WTC11 (cell line): Measurements from ENCODE around the gene RASGRF1.

ENCODE experiments used
- ATF3 ChIP-seq: sonication (generic); formaldehyde crosslinking; conservative IDR thresholded peaks from 2 replicates; pipeline ENCODE4 v1.8.1; 2022; ENCODE audit warnings: mild to moderate bottlenecking, missing genetic modification reagents
- CTCF ChIP-seq: fragments of 200-600 bp; IDR thresholded peaks from 2 replicates; pipeline ENCODE4 v1.8.0; 2022; ENCODE audit warnings: antibody characterized with exemption
- ESRRA ChIP-seq: sonication (generic); formaldehyde crosslinking; IDR thresholded peaks from 2 replicates; pipeline ENCODE4 v1.8.1; 2022; ENCODE audit warnings: mild to moderate bottlenecking, missing genetic modification reagents, borderline replicate concordance
- ETV6 ChIP-seq: sonication (generic); formaldehyde crosslinking; IDR thresholded peaks from 2 replicates; pipeline ENCODE4 v1.8.1; 2022; ENCODE audit warnings: mild to moderate bottlenecking, missing genetic modification reagents
- NFYB ChIP-seq: sonication (generic); formaldehyde crosslinking; conservative IDR thresholded peaks from 2 replicates; pipeline ENCODE4 v1.8.0; 2022; ENCODE audit warnings: low read depth, missing genetic modification reagents
- NR1H2 ChIP-seq: sonication (generic); formaldehyde crosslinking; IDR thresholded peaks from 2 replicates; pipeline ENCODE4 v1.9.0; 2021; ENCODE audit warnings: mild to moderate bottlenecking, moderate library complexity, missing genetic modification reagents
- PRDM15 ChIP-seq: sonication (generic); formaldehyde crosslinking; IDR thresholded peaks from 2 replicates; pipeline ENCODE4 v1.8.0; 2022; ENCODE audit warnings: missing genetic modification reagents
- SMAD3 ChIP-seq: sonication (generic); formaldehyde crosslinking; IDR thresholded peaks from 2 replicates; pipeline ENCODE4 v1.8.0; 2022; ENCODE audit warnings: missing genetic modification reagents, mild to moderate bottlenecking, borderline replicate concordance
- SP1 ChIP-seq: sonication (generic); formaldehyde crosslinking; conservative IDR thresholded peaks from 2 replicates; pipeline ENCODE4 v1.8.1; 2022; ENCODE audit warnings: missing genetic modification reagents
- USF2 ChIP-seq: sonication (generic); formaldehyde crosslinking; IDR thresholded peaks from 2 replicates; pipeline ENCODE4 v1.8.1; 2023; ENCODE audit warnings: mild to moderate bottlenecking, missing genetic modification reagents, moderate library complexity
- ZNF121 ChIP-seq: sonication (generic); formaldehyde crosslinking; IDR thresholded peaks from 2 replicates; pipeline ENCODE4 v1.8.0; 2023; ENCODE audit warnings: missing genetic modification reagents
- TF ChIP-seq, protein P1 (sequence below): sonication (generic); formaldehyde crosslinking; IDR thresholded peaks from 2 replicates; pipeline ENCODE4 v1.8.0; 2022; ENCODE audit warnings: mild to moderate bottlenecking, missing genetic modification reagents

GRCh38 chr15:79053894-79054293 lies 36.7 kb downstream of the RASGRF1 start:
- TF ChIP-seq CTCF (no peak), ZNF121 (CRISPR knock-in tag) (no peak), SMAD3 (CRISPR knock-in tag) (no peak), NR1H2 (CRISPR knock-in tag) (no peak), ESRRA (CRISPR knock-in tag) (no peak), PRDM15 (CRISPR knock-in tag) (no peak), USF2 (CRISPR knock-in tag) (no peak), NFYB (CRISPR knock-in tag) (no peak), SP1 (CRISPR knock-in tag) (no peak), ATF3 (CRISPR knock-in tag) (no peak), ETV6 (CRISPR knock-in tag) (no peak)
- TF ChIP-seq, protein P1, sequence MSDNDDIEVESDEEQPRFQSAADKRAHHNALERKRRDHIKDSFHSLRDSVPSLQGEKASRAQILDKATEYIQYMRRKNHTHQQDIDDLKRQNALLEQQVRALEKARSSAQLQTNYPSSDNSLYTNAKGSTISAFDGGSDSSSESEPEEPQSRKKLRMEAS (CRISPR knock-in tag), result no peak
